Measurements from ENCODE around the gene KCTD10. TPM values are rescaled to one million over a fixed set of nuclear protein-coding genes. Genes with fewer than 3 reads are reported as not detected.

The KCTD10 gene
- total RNA-seq, 4 donors from 2014 or later, result 58.6 to 77.7 (median 67.2) TPM

DNA sequence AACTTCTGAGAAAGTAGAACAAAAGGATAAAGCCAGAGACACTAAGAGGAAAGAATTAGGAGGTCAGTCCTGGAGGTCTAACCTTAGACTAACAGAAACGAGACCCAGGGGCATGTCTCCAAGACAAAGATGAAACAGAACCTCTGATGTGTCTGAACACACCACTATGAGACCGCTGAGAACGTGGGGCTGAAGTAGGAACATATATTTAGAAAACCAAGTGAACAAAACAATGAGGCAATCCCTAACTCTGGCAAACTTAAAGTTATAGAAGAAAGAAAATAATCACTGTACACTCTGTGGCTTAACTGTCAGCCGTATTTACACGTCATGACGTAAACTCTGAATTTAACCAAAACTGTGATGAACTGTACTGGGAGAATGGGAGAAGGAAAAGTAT lies 17.9 kb downstream of the KCTD10 start:
- H3K4me3 ChIP-seq, result no peak overlapping the region
- peaks cover 2 to 39% (median 14%) of the 10 kb centered on the region in 3 donors for H3K36me3 ChIP-seq
- WGBS, 2 donors, result 46 to 50% methylated on average over 6 of the region's 6 CpGs
- peak overlapping the region; percentile 39 to 96 (median 88) for H3K27ac ChIP-seq
- H3K4me1 ChIP-seq, result peaks cover 0 to 68% (median 55%) of the 10 kb centered on the region in 4 donors
- no peaks in the 10 kb centered on the region for H3K9me3 ChIP-seq
- H3K27me3 ChIP-seq, result no peaks in the 10 kb centered on the region
- TF ChIP-seq, protein P1, sequence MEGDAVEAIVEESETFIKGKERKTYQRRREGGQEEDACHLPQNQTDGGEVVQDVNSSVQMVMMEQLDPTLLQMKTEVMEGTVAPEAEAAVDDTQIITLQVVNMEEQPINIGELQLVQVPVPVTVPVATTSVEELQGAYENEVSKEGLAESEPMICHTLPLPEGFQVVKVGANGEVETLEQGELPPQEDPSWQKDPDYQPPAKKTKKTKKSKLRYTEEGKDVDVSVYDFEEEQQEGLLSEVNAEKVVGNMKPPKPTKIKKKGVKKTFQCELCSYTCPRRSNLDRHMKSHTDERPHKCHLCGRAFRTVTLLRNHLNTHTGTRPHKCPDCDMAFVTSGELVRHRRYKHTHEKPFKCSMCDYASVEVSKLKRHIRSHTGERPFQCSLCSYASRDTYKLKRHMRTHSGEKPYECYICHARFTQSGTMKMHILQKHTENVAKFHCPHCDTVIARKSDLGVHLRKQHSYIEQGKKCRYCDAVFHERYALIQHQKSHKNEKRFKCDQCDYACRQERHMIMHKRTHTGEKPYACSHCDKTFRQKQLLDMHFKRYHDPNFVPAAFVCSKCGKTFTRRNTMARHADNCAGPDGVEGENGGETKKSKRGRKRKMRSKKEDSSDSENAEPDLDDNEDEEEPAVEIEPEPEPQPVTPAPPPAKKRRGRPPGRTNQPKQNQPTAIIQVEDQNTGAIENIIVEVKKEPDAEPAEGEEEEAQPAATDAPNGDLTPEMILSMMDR (IDR thresholded peaks at IDR 0.05), result no peak
- TF ChIP-seq EP300 (IDR thresholded peaks at IDR 0.05), result no peak
- TF ChIP-seq POLR2A (IDR thresholded peaks at IDR 0.05), result no peak
- no peak for DNase-seq (ENCODE audit: low spot score in 2 of 2)

- 56 to 62% methylated on average over 6 of the region's 6 CpGs for WGBS, 2 donors
- Histone ChIP-seq H3K4me1 (peaks cover 0 to 63% (median 50%) of the 10 kb centered on the region in 4 donors), H3K27me3 (no peaks in the 10 kb centered on the region), H3K27ac (peak overlapping the region; percentile 39 to 96 (median 74)), H3K9me3 (no peaks in the 10 kb centered on the region), H3K4me3 (no peak overlapping the region), H3K36me3 (peaks cover 2 to 44% (median 14%) of the 10 kb centered on the region in 3 donors)
- TF ChIP-seq POLR2A (IDR thresholded peaks at IDR 0.05), result no peak
- TF ChIP-seq EP300 (IDR thresholded peaks at IDR 0.05), result no peak
- TF ChIP-seq, protein P1 (IDR thresholded peaks at IDR 0.05), result no peak
- no peak for DNase-seq (ENCODE audit: low spot score in 2 of 2)
Observed at GRCh38 chr12:109458771-109459208, 18.3 kb downstream of the KCTD10 start.

GRCh38 chr12:109458086-109458485 lies 19.0 kb downstream of the KCTD10 start:
- Histone ChIP-seq H3K9me3 (no peaks in the 10 kb centered on the region), H3K4me1 (peaks cover 0 to 56% (median 43%) of the 10 kb centered on the region in 4 donors), H3K36me3 (peaks cover 2 to 51% (median 14%) of the 10 kb centered on the region in 3 donors), H3K27me3 (no peaks in the 10 kb centered on the region), H3K4me3 (no peak overlapping the region), H3K27ac (peak overlapping the region in 3 of 4 donors; percentile 57 to 96 (median 92))
- no peak for DNase-seq (ENCODE audit: low spot score in 2 of 2)
- 51 to 56% methylated on average over 4 of the region's 4 CpGs for WGBS, 2 donors
- TF ChIP-seq POLR2A (IDR thresholded peaks at IDR 0.05) (no peak), EP300 (IDR thresholded peaks at IDR 0.05) (no peak)
- TF ChIP-seq, protein P1 (IDR thresholded peaks at IDR 0.05), result no peak

GRCh38 chr12:109455706-109456105 lies 21.4 kb downstream of the KCTD10 start:
- no peak for DNase-seq (ENCODE audit: low spot score in 2 of 2)
- no peak overlapping the region for H3K4me3 ChIP-seq
- peaks cover 2 to 75% (median 23%) of the 10 kb centered on the region in 3 donors for H3K36me3 ChIP-seq
- no peak overlapping the region for H3K27ac ChIP-seq
- 68 to 78% methylated on average over 1 of the region's 1 CpG for WGBS, 2 donors
- H3K9me3 ChIP-seq, result no peaks in the 10 kb centered on the region
- no peaks in the 10 kb centered on the region for H3K27me3 ChIP-seq
- TF ChIP-seq EP300 (IDR thresholded peaks at IDR 0.05), result no peak
- no peak for TF ChIP-seq POLR2A (IDR thresholded peaks at IDR 0.05)
- TF ChIP-seq, protein P1 (IDR thresholded peaks at IDR 0.05), result no peak
- peaks cover 0 to 37% (median 20%) of the 10 kb centered on the region in 4 donors for H3K4me1 ChIP-seq

DNA sequence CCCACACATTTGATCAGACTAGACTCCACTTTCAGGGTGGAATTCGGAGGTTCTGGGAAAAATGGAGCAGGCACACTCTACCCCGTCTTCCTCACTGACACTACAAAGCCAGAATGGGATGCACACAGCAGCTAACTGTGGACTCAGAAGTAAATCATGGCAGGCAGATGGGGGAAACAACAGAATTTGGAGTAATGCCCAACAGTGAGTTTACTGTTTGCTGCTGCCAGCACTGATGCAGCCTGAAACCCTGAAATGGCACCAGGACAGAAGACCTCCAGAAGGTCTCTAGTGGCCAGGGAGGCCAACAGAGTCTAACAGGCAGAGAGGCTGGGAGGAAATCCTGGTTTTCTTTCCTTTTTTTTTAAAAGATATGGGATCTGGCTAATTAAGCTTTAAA lies 24.6 kb downstream of the KCTD10 start:
- no peaks in the 10 kb centered on the region for H3K27me3 ChIP-seq
- H3K9me3 ChIP-seq, result no peaks in the 10 kb centered on the region
- peaks cover 2 to 84% (median 23%) of the 10 kb centered on the region in 3 donors for H3K36me3 ChIP-seq
- DNase-seq (ENCODE audit: low spot score in 2 of 2), result no peak
- no peak overlapping the region for H3K27ac ChIP-seq
- no peak overlapping the region for H3K4me3 ChIP-seq
- peaks cover 0 to 5% (median under 1%) of the 10 kb centered on the region in 4 donors for H3K4me1 ChIP-seq
- TF ChIP-seq POLR2A (IDR thresholded peaks at IDR 0.05) (no peak), EP300 (IDR thresholded peaks at IDR 0.05) (no peak)
- TF ChIP-seq, protein P1 (IDR thresholded peaks at IDR 0.05), result no peak
- 90 to 97% methylated on average over 2 of the region's 2 CpGs for WGBS, 2 donors
